Keratinocyte (primary cell): ENCODE results near the gene APCDD1L.

ENCODE experiments used
- CTCF ChIP-seq, 3 experiments: IDR thresholded peaks in 1 of 3; conservative IDR thresholded peaks in 1 of 3; optimal IDR thresholded peaks in 1 of 3; 2 replicates in 2 of 3; 3 replicates in 1 of 3; pipeline versions ENCODE3 to v1.5.1; 2011; ENCODE audit warnings: low read length in 3 of 3, mild to moderate bottlenecking in 3 of 3, moderate library complexity in 2 of 3, control low read depth in 1 of 3, inconsistent platforms in 1 of 3; ENCODE audit not compliant: insufficient read depth in 2 of 3; ENCODE audit errors: extremely low read depth in 1 of 3
- EZH2 ChIP-seq: IDR thresholded peaks from one replicate; pipeline ENCODE4 v1.6.1; 2012; ENCODE audit warnings: inconsistent platforms, mild to moderate bottlenecking, low read length, moderate library complexity

- TF ChIP-seq CTCF (optimal IDR thresholded peaks at IDR 0.05 in 1 of 3, IDR thresholded peaks at IDR 0.05 in 1 of 3, conservative IDR thresholded peaks at IDR 0.05 in 1 of 3; ENCODE audit: extremely low read depth in 1 of 3, insufficient read depth in 2 of 3, low read length in 3 of 3) (no peak), EZH2 (no peak)
These were observed 51.9 kb downstream of the APCDD1L start for GRCh38 chr20:58463256-58463655.
